Trophoblast cell (in vitro differentiated cells and primary cell): ENCODE results near the gene COPZ2.

ENCODE experiments used
- DNase-seq, 2 donors: peaks; one replicate each; pipeline ENCODE4 v3.0.0-alpha.2; 2016
- H2AFZ ChIP-seq: 2 replicates; pipeline ENCODE4 v1.6.1; 2013; ENCODE audit warnings: low read length, moderate library complexity, mild to moderate bottlenecking; ENCODE audit not compliant: insufficient read depth, poor library complexity
- H2AK5ac ChIP-seq: 2 replicates; pipeline ENCODE4 v1.6.1; 2013; ENCODE audit warnings: mild to moderate bottlenecking, low read length
- H2BK120ac ChIP-seq: 2 replicates; pipeline ENCODE4 v1.6.1; 2013; ENCODE audit warnings: low read length, mild to moderate bottlenecking, moderate library complexity; ENCODE audit not compliant: insufficient read depth, poor library complexity
- H2BK12ac ChIP-seq: 2 replicates; pipeline ENCODE4 v1.6.1; 2013; ENCODE audit warnings: mild to moderate bottlenecking, low read length, moderate library complexity
- H2BK5ac ChIP-seq: 2 replicates; pipeline ENCODE4 v1.6.1; 2013; ENCODE audit warnings: low read length, low read depth, moderate library complexity, mild to moderate bottlenecking; ENCODE audit not compliant: poor library complexity
- H3K14ac ChIP-seq: 2 replicates; pipeline ENCODE4 v1.6.1; 2013; ENCODE audit warnings: mild to moderate bottlenecking, low read length
- H3K18ac ChIP-seq: 2 replicates; pipeline ENCODE4 v1.6.1; 2013; ENCODE audit warnings: mild to moderate bottlenecking, low read length
- H3K23ac ChIP-seq: 2 replicates; pipeline ENCODE4 v1.6.1; 2013; ENCODE audit warnings: low read length
- H3K27ac ChIP-seq: 2 replicates; pipeline ENCODE4 v1.5.1; 2013; ENCODE audit warnings: low read depth, mild to moderate bottlenecking, inconsistent platforms, low read length, moderate library complexity
- H3K27me3 ChIP-seq: 2 replicates; pipeline ENCODE4 v1.6.1; 2013; ENCODE audit warnings: inconsistent platforms, mild to moderate bottlenecking, low read length, moderate library complexity; ENCODE audit not compliant: insufficient read depth
- H3K36me3 ChIP-seq, 2 experiments: 1 replicate in 1 of 2; 2 replicates in 1 of 2; pipeline ENCODE4 v1.6.1; 2013; ENCODE audit warnings: low read length in 2 of 2, mild to moderate bottlenecking in 2 of 2, moderate library complexity in 1 of 2; ENCODE audit not compliant: insufficient read depth in 2 of 2, control insufficient read depth in 1 of 2
- H3K4ac ChIP-seq: 2 replicates; pipeline ENCODE4 v1.6.1; 2013; ENCODE audit warnings: low read depth, mild to moderate bottlenecking, low read length, moderate library complexity
- H3K4me1 ChIP-seq, 2 experiments: 1 replicate in 1 of 2; 2 replicates in 1 of 2; pipeline ENCODE4 v1.6.1; 2013; ENCODE audit warnings: low read length in 2 of 2, mild to moderate bottlenecking in 2 of 2, moderate library complexity in 1 of 2; ENCODE audit not compliant: insufficient read depth in 2 of 2, control insufficient read depth in 1 of 2
- H3K4me2 ChIP-seq: 2 replicates; pipeline ENCODE4 v1.6.1; 2013; ENCODE audit warnings: inconsistent platforms, mild to moderate bottlenecking, low read length, moderate library complexity
- H3K4me3 ChIP-seq: 2 replicates; pipeline ENCODE4 v1.5.1; 2013; ENCODE audit warnings: mild to moderate bottlenecking, low read depth, low read length, inconsistent platforms
- H3K79me1 ChIP-seq: one replicate; pipeline ENCODE4 v1.6.1; 2013; ENCODE audit warnings: low read length
- H3K79me2 ChIP-seq: 2 replicates; pipeline ENCODE4 v1.6.1; 2013; ENCODE audit warnings: low read length, mild to moderate bottlenecking; ENCODE audit not compliant: control insufficient read depth, insufficient read depth, poor library complexity
- H3K9ac ChIP-seq: 2 replicates; pipeline ENCODE4 v1.6.1; 2013; ENCODE audit warnings: mild to moderate bottlenecking, low read length
- H3K9me3 ChIP-seq: 2 replicates; pipeline ENCODE4 v1.6.1; 2013; ENCODE audit warnings: low read depth, mild to moderate bottlenecking, control low read depth, inconsistent platforms, low read length; ENCODE audit not compliant: insufficient read depth
- H4K12ac ChIP-seq: 2 replicates; pipeline ENCODE4 v1.6.1; 2013; ENCODE audit warnings: low read depth, mild to moderate bottlenecking, low read length, moderate library complexity
- H4K8ac ChIP-seq: 2 replicates; pipeline ENCODE4 v1.6.1; 2013; ENCODE audit warnings: low read depth, mild to moderate bottlenecking, low read length, moderate library complexity
- H4K91ac ChIP-seq: one replicate; pipeline ENCODE4 v1.6.1; 2013; ENCODE audit warnings: low read depth, mild to moderate bottlenecking, low read length, moderate library complexity
- WGBS: extraction: QIAGEN DNeasy Blood & Tissue Kit; methylation state at CpG from one replicate; pipeline ENCODE4 v1.1.7; 2013; ENCODE audit warnings: missing lambda C conversion rate; ENCODE audit not compliant: insufficient read length, insufficient coverage; ENCODE audit errors: extremely low coverage; 5-methylcytosine and 5-hydroxymethylcytosine counted together

COPZ2 gene

DNA sequence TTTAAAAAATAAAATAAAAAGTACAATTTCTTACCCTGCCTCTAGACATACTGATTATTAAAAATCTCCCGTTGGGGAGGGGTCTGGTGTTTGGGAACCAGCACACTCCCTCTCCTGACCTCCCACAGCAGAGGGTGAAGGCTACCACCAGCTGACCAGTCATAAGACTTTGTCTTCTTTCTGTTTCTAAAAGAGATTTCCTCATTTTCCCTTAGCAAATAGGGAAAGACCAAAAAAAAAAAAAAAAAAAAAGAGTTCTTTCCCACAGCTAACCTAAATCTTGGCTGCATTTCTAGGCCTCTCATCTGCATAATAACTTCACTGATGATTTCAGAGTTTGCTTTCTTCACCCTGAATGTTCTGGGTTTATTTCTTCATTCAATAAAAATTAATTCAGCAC, 36.4 kb downstream of the COPZ2 start:
- Histone ChIP-seq H3K79me2 (no peaks in the 10 kb centered on the region), H2BK12ac (no peak overlapping the region), H3K36me3 (no peaks in the 10 kb centered on the region), H2BK5ac (no peak overlapping the region), H3K9me3 (peaks cover 2% of the 10 kb centered on the region), H3K9ac (no peak overlapping the region), H3K4me2 (no peak overlapping the region), H3K4me1 (peaks cover 14 to 20% of the 10 kb centered on the region in 2 experiments), H3K14ac (no peak overlapping the region), H4K12ac (no peak overlapping the region), H2BK120ac (no peak overlapping the region), H3K79me1 (peaks cover 14% of the 10 kb centered on the region), H3K27ac (no peak overlapping the region), H4K91ac (no peak overlapping the region), H3K27me3 (no peaks in the 10 kb centered on the region), H4K8ac (no peak overlapping the region), H3K23ac (no peak overlapping the region), H3K4me3 (no peak overlapping the region), H3K18ac (no peak overlapping the region), H3K4ac (no peak overlapping the region), H2AK5ac (no peak overlapping the region), H2AFZ (no peak overlapping the region)
- WGBS, result no CpG with 5 or more reads among the region's 1 CpG
- peak in 1 of 2 donors; percentile 17 for DNase-seq

DNA sequence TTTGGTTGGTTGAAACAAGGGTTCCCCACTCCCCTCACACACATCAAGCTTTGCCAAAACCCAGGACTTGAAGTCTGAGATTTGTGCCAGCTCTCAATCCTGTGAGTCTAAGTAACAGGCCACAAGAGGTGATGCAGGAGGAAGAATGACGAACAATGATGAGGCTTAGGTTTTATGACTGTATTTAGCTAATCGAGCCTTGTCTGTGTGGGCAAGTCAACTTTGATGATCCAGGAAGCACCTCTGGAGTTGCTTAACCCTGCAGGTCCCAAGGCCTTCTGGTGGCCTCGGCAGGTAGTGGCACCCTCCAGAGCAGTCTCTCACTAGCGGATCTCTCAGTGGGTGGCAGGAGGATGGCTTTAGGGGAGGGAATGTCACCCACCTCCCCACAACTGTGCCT, 38.0 kb downstream of the COPZ2 start:
- Histone ChIP-seq H4K8ac (no peak overlapping the region), H3K36me3 (no peaks in the 10 kb centered on the region), H4K91ac (no peak overlapping the region), H3K23ac (no peak overlapping the region), H3K79me2 (no peaks in the 10 kb centered on the region), H2BK120ac (no peak overlapping the region), H2BK5ac (no peak overlapping the region), H3K27ac (no peak overlapping the region), H3K9me3 (peaks cover 4% of the 10 kb centered on the region), H2BK12ac (no peak overlapping the region), H3K18ac (no peak overlapping the region), H2AK5ac (no peak overlapping the region), H3K27me3 (no peaks in the 10 kb centered on the region), H3K9ac (no peak overlapping the region), H3K4ac (no peak overlapping the region), H3K4me1 (peaks cover 14 to 28% of the 10 kb centered on the region in 2 experiments), H3K14ac (no peak overlapping the region), H3K4me2 (no peak overlapping the region), H2AFZ (no peak overlapping the region), H4K12ac (no peak overlapping the region), H3K79me1 (peaks cover 14% of the 10 kb centered on the region), H3K4me3 (no peak overlapping the region)
- WGBS, result no CpG with 5 or more reads among the region's 4 CpGs
- peak in 1 of 2 donors; percentile 4 for DNase-seq

DNA sequence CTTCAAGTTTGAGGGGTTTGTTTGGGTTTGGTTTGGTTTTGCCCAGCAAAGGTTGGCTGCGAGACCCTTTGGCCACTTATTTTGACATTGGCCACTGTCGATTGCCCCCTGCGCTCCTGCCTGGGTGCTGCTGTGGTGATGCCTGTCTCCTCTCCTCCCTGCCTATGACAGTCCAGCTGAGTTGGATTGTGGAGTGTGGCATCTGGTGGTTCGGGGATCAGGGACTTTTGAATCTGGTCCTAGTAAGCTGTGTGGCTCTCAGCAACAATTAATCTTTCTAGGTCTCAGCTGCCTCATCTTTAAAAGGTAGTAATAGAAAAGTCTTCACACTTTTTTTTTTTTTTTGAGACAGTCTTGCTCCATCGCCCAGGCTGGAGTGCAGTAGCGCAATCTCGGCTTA, 39.6 kb downstream of the COPZ2 start:
- Histone ChIP-seq H2AFZ (no peak overlapping the region), H3K36me3 (no peaks in the 10 kb centered on the region), H3K4me3 (no peak overlapping the region), H3K79me1 (peaks cover 10% of the 10 kb centered on the region), H3K4ac (no peak overlapping the region), H3K9ac (no peak overlapping the region), H3K4me2 (no peak overlapping the region), H2AK5ac (no peak overlapping the region), H2BK5ac (no peak overlapping the region), H3K23ac (no peak overlapping the region), H3K14ac (no peak overlapping the region), H2BK12ac (no peak overlapping the region), H3K27me3 (no peaks in the 10 kb centered on the region), H3K9me3 (peaks cover 4% of the 10 kb centered on the region), H2BK120ac (no peak overlapping the region), H3K18ac (no peak overlapping the region), H3K27ac (no peak overlapping the region), H4K91ac (no peak overlapping the region), H3K4me1 (peaks cover 7 to 20% of the 10 kb centered on the region in 2 experiments), H4K8ac (no peak overlapping the region), H3K79me2 (no peaks in the 10 kb centered on the region), H4K12ac (no peak overlapping the region)
- no CpG with 5 or more reads among the region's 7 CpGs for WGBS
- DNase-seq, result no peak

DNA sequence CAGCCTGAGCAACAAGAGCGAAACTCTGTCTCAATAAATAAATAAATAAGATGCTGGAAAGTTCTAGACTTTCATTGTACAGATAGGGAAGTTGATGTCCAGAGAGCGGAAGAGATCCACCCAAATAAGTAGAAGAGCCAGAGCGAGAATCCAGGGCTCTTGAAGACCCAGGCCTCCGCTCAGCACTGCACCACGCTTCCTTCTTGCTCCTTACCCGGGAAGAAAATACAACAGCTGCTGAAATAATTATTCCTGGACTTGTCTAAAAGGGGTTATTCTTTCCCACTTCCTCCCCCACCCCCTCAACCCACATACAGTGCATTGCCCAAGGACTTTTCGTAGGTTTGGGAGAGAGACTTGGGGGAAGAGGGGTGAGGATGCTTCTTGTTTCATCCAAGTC, 40.0 kb downstream of the COPZ2 start:
- no peak for DNase-seq
- no peak overlapping the region for H3K27ac ChIP-seq
- H3K27me3 ChIP-seq, result no peaks in the 10 kb centered on the region
- no peak overlapping the region for H4K8ac ChIP-seq
- H3K18ac ChIP-seq, result no peak overlapping the region
- H2BK5ac ChIP-seq, result no peak overlapping the region
- no peak overlapping the region for H3K4me3 ChIP-seq
- H3K9me3 ChIP-seq, result peaks cover 4% of the 10 kb centered on the region
- H3K9ac ChIP-seq, result no peak overlapping the region
- no peak overlapping the region for H3K14ac ChIP-seq
- H3K79me1 ChIP-seq, result peaks cover 8% of the 10 kb centered on the region
- no peaks in the 10 kb centered on the region for H3K36me3 ChIP-seq
- H3K23ac ChIP-seq, result no peak overlapping the region
- H3K4me1 ChIP-seq, result peaks cover 6 to 18% of the 10 kb centered on the region in 2 experiments
- no peak overlapping the region for H2AFZ ChIP-seq
- H3K79me2 ChIP-seq, result no peaks in the 10 kb centered on the region
- no peak overlapping the region for H2AK5ac ChIP-seq
- H4K91ac ChIP-seq, result no peak overlapping the region
- no peak overlapping the region for H3K4ac ChIP-seq
- no peak overlapping the region for H3K4me2 ChIP-seq
- no CpG with 5 or more reads among the region's 7 CpGs for WGBS
- H4K12ac ChIP-seq, result no peak overlapping the region
- H2BK12ac ChIP-seq, result no peak overlapping the region
- no peak overlapping the region for H2BK120ac ChIP-seq
